CD4-positive, alpha-beta T cell treated with Interleukin-2 at 100 ng/mL for 4 hours (primary cell): ENCODE results near the gene PDE8A.
A peak's percentile ranks its signal among the peaks of the same experiment; 100 is the strongest.

ENCODE experiments used
- DNase-seq: peaks from one replicate; pipeline ENCODE4 v3.0.0-alpha.2; 2020; ENCODE audit warnings: low spot score

PDE8A gene, protein sequence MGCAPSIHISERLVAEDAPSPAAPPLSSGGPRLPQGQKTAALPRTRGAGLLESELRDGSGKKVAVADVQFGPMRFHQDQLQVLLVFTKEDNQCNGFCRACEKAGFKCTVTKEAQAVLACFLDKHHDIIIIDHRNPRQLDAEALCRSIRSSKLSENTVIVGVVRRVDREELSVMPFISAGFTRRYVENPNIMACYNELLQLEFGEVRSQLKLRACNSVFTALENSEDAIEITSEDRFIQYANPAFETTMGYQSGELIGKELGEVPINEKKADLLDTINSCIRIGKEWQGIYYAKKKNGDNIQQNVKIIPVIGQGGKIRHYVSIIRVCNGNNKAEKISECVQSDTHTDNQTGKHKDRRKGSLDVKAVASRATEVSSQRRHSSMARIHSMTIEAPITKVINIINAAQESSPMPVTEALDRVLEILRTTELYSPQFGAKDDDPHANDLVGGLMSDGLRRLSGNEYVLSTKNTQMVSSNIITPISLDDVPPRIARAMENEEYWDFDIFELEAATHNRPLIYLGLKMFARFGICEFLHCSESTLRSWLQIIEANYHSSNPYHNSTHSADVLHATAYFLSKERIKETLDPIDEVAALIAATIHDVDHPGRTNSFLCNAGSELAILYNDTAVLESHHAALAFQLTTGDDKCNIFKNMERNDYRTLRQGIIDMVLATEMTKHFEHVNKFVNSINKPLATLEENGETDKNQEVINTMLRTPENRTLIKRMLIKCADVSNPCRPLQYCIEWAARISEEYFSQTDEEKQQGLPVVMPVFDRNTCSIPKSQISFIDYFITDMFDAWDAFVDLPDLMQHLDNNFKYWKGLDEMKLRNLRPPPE

DNA sequence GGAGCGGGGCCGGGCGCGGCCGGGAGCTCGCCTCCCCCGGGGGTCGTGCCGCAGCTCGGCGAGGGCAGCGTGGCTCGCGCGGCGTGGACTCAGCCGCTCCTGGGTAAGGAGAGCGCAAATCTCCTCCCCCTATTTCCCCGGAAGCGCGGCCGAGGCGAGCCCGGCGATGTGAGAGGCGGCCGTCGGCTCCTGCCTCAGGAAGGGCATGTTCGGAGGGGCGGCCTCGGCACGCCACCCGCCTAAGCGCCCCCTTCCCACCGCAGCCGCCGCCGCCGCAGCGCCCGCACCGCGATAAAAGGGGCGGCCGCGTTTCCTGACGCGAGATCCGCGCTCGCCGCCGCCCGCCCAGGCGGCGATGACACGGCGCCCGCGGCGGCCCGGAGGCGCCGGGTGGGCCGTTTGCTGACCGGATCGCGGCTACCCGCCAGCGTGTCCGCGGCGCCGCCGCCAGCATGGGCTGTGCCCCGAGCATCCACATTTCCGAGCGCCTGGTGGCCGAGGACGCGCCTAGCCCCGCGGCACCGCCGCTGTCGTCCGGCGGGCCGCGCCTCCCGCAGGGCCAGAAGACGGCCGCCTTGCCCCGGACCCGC is at the start of gene PDE8A:
TSS of gene PDE8A (plus strand) at position 146 of the 590 bp plus-strand sequence. CDS start at position 453, 307 bp downstream.
- peak; percentile 49 for DNase-seq

DNA sequence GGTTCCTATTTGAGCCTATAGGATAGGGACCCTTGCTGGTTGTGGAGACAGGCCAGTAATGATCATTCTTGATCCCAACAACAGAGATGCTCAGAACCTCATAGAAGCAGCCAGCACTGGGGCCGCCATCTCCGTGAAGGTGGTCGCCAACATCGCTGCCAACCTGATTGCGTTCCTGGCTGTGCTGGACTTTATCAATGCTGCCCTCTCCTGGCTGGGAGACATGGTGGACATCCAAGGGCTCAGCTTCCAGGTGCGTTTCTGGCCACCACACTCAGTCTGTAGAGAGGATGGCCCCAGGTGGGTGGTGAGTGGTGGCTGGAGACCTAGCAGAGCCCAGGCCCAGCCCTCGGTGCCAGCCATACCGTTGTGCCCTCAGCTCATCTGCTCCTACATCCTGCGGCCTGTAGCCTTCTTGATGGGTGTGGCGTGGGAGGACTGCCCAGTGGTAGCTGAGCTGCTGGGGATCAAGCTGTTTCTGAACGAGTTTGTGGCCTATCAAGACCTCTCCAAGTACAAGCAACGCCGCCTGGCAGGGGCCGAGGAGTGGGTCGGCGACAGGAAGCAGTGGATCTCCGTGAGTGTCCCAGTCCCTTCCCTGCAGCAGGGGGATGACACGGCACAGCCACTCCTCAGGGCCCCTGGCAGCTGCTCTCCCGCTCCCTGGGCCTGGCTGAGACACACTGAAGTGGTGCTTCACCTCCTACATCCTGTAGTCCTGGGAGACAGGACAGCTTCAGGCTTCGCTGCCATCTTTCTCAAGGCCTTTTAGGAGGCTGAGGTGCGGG is 46.5 kb upstream of the PDE8A start:
- no peak for DNase-seq

- DNase-seq: no peak
Observed at GRCh38 chr15:84937144-84937543, 44.5 kb upstream of the PDE8A start.

DNA sequence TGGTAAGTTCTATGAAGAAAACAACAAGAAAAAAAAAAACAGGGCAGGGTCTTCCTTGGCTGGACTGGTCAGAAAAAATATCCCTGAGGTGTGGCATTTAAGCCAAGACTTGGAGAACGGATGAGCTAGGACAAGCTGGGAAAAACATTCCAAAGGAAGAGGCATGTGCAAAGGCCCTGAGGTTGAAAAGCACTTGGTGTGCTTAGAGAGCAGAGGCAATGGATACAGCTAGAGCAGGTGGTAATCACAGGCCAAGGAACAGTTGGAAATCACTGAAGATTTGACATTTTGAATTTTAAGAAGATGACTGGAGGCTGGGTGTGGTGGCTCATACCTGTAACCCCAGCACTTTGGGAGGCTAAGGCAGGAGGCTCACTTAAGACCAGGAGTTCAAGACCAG is 42.9 kb upstream of the PDE8A start:
- no peak for DNase-seq

GRCh38 chr15:84940399-84940798 is 41.3 kb upstream of the PDE8A start:
- no peak for DNase-seq

DNA sequence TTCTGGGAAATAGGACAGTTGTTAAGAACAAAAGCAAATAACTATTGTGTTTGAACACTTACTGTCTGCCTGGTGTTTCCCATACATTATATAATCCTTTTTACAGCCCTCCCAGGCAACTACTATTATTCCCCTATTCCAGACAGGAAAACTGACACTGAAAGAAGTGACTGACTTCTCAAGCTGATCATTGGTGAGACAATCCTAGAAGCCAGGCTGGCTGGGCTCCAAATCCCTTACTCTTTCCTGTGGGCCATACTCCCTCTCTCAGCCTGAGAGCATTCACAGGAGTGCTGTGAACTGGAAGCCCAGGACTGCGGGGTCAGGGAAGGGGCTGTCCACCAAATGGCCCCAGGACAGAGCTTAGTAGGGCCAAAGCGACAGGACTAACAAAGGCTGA is 39.2 kb upstream of the PDE8A start:
- DNase-seq: no peak

GRCh38 chr15:84944311-84944710 is 37.3 kb upstream of the PDE8A start:
- DNase-seq: no peak

DNA sequence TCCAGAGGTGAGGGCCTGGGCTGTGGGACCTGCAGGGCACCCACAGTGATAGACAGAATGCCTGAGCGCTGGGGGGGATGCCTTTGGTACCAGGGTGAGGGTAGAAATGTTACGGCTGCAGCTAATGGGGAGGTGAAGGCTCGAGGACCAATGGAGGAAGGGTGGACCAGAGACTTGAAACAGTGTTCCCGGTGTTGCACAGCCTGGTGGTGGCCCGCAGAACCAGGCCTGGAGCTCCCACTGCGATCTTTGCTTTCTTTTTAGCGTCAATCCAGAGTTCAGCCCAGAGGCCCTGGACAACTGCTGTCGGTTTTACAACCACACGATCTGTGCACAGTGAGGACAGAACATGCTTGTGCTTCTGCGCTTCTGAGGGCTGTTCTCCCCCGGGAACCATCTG is 36.8 kb upstream of the PDE8A start:
- no peak for DNase-seq

DNA sequence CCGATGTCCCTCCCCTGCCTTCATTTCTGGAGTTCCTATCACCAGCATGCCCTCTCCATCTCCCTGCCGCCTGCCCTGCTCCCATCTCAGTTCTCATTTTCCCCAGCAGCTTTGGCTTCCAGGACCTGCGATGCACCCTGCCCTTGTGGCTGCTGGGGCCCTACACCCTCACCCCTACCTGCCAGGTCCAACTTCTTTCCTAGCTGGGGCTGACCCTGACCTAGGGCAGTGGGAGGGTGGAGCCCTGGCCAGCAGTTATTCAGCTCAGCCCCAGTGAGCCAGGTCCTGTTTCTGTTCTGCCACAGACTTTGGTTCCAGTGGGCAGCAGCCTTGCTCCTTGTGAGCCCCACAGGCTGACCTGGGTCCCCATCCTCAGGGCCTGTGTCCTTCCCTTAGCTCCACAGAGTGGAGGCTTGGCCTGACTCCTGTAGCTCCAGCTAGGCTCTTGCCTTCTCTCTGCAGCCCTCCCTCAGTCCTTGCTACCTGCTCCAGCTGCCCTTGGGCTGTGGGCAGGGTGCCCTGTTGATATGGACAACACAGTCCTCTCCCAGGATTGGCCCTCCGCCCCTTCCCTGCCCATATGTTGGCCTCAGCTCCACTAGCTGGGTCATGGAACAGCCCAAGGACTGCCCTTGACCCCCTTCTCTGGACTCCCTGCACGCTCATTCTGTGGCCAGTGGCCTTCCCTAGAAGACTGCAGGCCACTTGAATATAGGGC is 34.7 kb upstream of the PDE8A start:
- no peak for DNase-seq

DNA sequence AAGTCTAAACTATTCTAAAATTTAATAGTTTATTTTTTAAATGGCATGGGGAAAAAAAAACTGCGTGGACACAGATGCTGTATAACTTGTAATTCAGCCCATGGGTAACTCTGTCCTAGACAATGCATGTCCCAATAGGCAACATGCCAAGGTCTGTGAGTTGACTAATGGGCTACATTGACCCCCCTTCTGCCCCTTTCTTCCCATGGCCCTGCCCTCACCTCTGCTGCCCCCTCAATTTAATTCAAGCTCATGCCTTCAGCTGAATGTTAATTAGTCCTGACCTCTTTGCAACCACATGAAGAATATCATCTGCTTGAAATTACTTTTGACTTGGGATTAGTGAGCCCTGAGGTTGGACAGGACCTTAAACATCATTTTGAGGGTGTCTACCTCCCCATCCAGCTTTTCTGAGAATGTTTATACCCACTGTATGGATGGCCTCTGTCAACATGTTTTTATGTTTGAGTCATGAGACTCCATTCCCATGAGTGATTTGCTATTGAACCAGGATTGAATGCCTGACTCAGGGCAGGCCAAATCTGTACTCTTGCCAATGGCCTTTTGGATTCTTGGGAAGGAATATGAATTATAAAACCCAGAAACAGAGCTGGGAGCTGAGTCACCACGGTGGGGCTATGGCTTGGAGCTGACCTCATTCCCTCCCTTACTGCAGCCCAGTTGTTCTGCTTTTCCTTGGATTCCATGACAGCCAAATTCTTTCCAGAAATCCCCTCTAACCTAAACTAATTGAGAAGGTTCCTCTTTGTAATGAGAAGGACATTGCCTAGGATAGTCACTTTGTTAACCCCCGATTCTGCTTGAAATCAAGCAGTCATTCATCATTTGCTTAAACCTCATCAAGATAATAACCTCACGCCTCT is 33.5 kb upstream of the PDE8A start:
- no peak for DNase-seq

GRCh38 chr15:84949043-84949442 is 32.6 kb upstream of the PDE8A start:
- DNase-seq: no peak

DNA sequence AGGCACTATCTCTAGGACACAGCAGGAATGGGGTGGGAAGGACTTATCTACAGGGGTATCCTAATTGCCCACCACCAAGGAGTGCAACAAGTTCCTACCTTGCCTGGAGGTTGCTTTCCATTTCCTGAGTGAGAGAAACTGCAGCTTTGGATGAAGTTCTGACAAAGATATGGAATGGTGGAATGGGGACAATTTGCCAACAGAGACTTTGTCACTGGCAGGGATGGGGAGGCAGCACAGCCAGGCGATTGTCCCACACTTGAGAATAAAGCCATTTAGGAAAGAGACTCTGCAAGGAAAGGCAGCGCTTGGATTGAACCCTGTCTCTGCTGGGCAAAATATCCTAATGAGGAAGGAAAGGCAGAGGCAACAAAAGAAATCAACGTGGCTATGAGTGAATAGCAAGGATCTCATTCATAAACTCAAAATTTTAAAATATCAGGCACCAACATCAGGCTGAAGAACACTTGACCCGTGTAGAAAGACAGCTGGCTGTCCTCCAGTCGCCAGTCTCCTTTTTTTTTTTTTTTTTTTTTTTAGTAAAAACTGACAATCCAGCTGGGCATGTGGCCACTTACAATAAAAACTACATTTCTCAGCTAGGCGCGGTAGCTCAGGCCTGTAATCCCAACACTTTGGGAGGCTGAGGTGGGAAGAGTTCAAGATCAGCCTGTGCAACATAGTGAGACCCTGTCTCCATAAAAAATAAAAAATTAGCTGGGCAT is 31.6 kb upstream of the PDE8A start:
- DNase-seq: no peak

- DNase-seq: no peak
Observed at GRCh38 chr15:84950570-84951111, 31.0 kb upstream of the PDE8A start.

DNA sequence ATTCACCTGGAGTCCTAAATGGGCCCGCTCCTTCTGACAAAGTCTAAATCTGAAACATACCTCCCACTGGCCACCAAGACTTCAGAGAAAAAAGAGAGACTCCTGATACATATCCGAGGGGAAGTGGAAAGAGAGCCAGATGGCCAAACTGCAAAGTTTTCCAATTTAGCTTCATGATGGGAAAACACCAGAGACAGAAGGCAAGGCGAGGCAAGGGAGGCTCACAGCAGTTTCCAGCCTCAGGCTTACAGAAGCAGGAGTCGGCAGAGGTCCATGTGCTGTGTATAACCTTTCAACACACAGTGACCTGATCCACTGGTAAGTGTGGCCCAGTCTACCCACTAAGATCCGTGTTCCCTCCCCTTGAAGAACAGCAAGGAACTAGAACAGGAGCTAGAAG is 29.9 kb upstream of the PDE8A start:
- no peak for DNase-seq

DNA sequence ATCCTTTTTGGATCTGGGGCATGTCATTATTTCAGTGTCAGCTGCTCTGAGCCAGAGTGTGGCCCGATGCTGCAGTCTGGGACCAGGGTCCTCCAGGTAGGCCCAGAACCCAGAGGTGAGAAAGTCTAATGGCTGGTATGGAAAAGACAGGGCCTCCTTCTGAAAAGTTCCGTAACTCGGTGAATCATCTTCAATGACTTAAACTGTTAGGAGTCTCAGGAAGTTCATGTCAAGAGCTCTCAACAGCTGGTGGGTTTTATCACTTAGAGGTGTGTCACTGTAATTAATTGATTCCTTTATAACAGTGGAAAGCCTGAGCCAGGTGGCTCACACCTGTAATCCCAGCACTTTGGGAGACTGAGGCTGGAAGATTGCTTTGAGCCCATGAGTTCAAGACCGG is 28.5 kb upstream of the PDE8A start:
- DNase-seq: no peak

GRCh38 chr15:84953726-84954125 is 27.9 kb upstream of the PDE8A start:
- DNase-seq: no peak

DNA sequence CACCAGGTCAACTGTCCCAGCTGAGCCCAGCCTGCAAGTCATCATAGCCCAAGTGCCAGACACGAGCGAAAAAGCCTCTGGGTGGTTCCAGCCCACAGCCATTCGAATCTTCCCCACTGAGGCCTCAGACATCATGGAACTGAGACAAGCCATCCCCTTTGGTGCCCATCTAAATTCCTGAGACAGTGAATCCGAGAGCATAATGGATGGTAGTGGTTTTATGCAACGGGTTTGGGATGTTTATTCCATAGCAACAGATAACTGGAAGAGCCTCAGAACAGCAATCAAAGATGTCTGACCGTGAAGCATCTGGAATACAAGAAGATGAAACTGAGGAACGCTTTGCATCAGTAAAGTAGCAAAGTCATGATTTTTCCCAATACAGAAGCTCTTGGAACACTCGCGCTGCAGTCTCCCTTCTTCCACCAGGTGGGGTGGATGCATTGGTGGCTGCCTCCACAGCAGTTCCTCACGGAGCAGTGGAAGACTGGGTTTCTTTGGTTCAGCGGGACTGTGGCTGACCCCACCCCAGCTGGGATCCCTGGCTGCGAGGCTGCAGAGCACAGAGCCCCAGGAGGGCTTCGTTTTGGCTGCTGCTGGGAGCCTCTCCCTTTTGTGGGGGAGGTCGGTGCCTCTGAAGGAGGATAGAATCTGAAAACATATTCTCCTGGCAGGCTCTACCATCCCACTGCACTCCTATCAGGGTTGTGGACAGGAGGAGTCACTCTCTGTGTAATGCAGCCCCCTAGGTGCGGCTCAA is 26.4 kb upstream of the PDE8A start:
- peak; percentile 33 for DNase-seq

- DNase-seq: no peak
Observed at GRCh38 chr15:84956199-84956598, 25.5 kb upstream of the PDE8A start.
